Measurements from ENCODE around the gene CTSC. TPM values are rescaled to one million over a fixed set of nuclear protein-coding genes. Genes with fewer than 3 reads are reported as not detected.

Gene CTSC
- total RNA-seq, 1 experiment from 2014 or later, result 359 TPM

GRCh38 chr11:88354912-88355311 is 17.4 kb upstream of the CTSC start:
- no peaks in the 10 kb centered on the region for H3K9me3 ChIP-seq (ENCODE audit: control insufficient read depth, low read depth, low read length)
- no peak overlapping the region for H2BK120ac ChIP-seq (ENCODE audit: low read depth, low read length, poor library complexity, severe bottlenecking)
- TF ChIP-seq CTCF (conservative IDR thresholded peaks at IDR 0.05), result no peak
- H2AK5ac ChIP-seq (ENCODE audit: insufficient read length, low read length), result no peak overlapping the region
- no peak overlapping the region for H3T11ph ChIP-seq (ENCODE audit: low read length)
- H3K4me1 ChIP-seq (ENCODE audit: insufficient read depth, low read length), result peaks cover 3% of the 10 kb centered on the region; the same call in 1 of the 2 replicates
- H2BK12ac ChIP-seq (ENCODE audit: insufficient read length, low read depth, low read length), result no peak overlapping the region
- H3K27ac Mint-ChIP-seq, result no peak overlapping the region
- H3K79me2 ChIP-seq (ENCODE audit: insufficient read depth, low read length), result no peaks in the 10 kb centered on the region
- H2AFZ ChIP-seq (ENCODE audit: low read length), result no peak overlapping the region
- no peak overlapping the region for H4K91ac ChIP-seq (ENCODE audit: insufficient read length, low read depth, low read length)
- H3K4me1 Mint-ChIP-seq, result peaks cover 14 to 18% of the 10 kb centered on the region in 2 experiments
- no CpG with 5 or more reads among the region's 2 CpGs for WGBS (ENCODE audit: extremely low coverage, insufficient read length, low lambda C conversion rate)
- H2BK5ac ChIP-seq (ENCODE audit: insufficient read length, low read length), result no peak overlapping the region
- no peak overlapping the region for H3K27ac ChIP-seq (ENCODE audit: insufficient read length, low read depth, low read length)
- H4K8ac ChIP-seq (replicated peaks; ENCODE audit: insufficient read length, low read depth, low read length), result no peak overlapping the region
- H3K79me1 ChIP-seq (ENCODE audit: insufficient read depth, low read depth, low read length, poor library complexity, severe bottlenecking), result no peaks in the 10 kb centered on the region
- H2BK15ac ChIP-seq (ENCODE audit: low read depth, low read length), result no peak overlapping the region
- no peaks in the 10 kb centered on the region for H3K36me3 Mint-ChIP-seq (ENCODE audit: insufficient read depth in 1 of 3, low read depth in 3 of 3)
- no peak for DNase-seq
- no peak overlapping the region for H2BK20ac ChIP-seq (ENCODE audit: low read depth, low read length, poor library complexity, severe bottlenecking)
- no peak overlapping the region for H3K23ac ChIP-seq (ENCODE audit: insufficient read length, low read depth, low read length)
- H3K27me3 Mint-ChIP-seq (ENCODE audit: low read depth), result no peaks in the 10 kb centered on the region
- no peak overlapping the region for H3K14ac ChIP-seq (ENCODE audit: insufficient read depth, low read length)
- no peaks in the 10 kb centered on the region for H3K23me2 ChIP-seq (ENCODE audit: insufficient read length, low read depth, low read length, poor library complexity, severe bottlenecking)
- no peak overlapping the region for H3K56ac ChIP-seq (ENCODE audit: insufficient read length, low read depth, low read length)
- H3K9ac ChIP-seq (ENCODE audit: extremely low read depth, insufficient read length, low read length), result no peak overlapping the region
- no peak overlapping the region for H4K5ac ChIP-seq (ENCODE audit: insufficient read length, low read depth, low read length)
- no peak overlapping the region for H3K4ac ChIP-seq (ENCODE audit: low read depth, low read length)
- H3K4me2 ChIP-seq (ENCODE audit: insufficient read depth, insufficient read length, low read length), result no peak overlapping the region
- H3K4me3 Mint-ChIP-seq, result no peak overlapping the region
- no peaks in the 10 kb centered on the region for H3K27me3 ChIP-seq (ENCODE audit: insufficient read depth, low read length)
- no peaks in the 10 kb centered on the region for H3K9me3 Mint-ChIP-seq
- H3K18ac ChIP-seq (ENCODE audit: insufficient read length, low read depth, low read length), result no peak overlapping the region
- H4K20me1 ChIP-seq (ENCODE audit: control insufficient read depth, insufficient read depth, insufficient read length), result no peaks in the 10 kb centered on the region
